ENCODE results near the gene SLC44A3. TPM values are rescaled to one million over a fixed set of nuclear protein-coding genes. Genes with fewer than 3 reads are reported as not detected.

Gene SLC44A3
- total RNA-seq, 4 donors from 2014 or later = 0.63 to 1.7 (median 0.83) TPM

DNA sequence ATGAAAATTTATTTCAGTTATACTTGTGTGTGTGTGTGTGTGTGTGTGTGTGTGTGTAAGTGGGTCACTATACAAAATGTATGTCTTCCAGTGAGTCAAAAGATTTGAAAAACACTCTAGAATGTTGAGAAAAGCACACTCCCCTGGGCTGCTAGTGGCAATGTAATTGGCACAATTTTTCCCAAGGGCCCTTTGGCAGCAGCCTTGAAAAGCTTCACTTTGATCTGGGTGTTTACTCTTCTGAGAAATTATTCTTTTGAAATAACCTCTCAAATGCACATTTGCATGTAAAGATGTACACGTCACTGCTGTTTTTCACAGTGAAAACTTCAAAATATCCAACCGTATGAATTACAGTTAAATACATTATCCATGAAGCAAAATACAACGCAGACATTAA is 22.1 kb upstream of the SLC44A3 start:
- 84% methylated on average over 3 of the region's 3 CpGs for WGBS
- no peak for DNase-seq (ENCODE audit: extremely low spot score)
- no peaks in the 10 kb centered on the region for H3K9me3 ChIP-seq
- no peak for TF ChIP-seq POLR2A (IDR thresholded peaks at IDR 0.05; ENCODE audit: low read depth)
- H3K4me1 ChIP-seq = peaks cover 28 to 38% (median 31%) of the 10 kb centered on the region in 4 donors
- no peaks in the 10 kb centered on the region for H3K36me3 ChIP-seq
- H3K27me3 ChIP-seq = no peaks in the 10 kb centered on the region
- no peak overlapping the region for H3K4me3 ChIP-seq
- H3K27ac ChIP-seq (replicated peaks in 1 of 4) = no peak overlapping the region
- intact Hi-C loops (cut with DNase I) = no loop called here

DNA sequence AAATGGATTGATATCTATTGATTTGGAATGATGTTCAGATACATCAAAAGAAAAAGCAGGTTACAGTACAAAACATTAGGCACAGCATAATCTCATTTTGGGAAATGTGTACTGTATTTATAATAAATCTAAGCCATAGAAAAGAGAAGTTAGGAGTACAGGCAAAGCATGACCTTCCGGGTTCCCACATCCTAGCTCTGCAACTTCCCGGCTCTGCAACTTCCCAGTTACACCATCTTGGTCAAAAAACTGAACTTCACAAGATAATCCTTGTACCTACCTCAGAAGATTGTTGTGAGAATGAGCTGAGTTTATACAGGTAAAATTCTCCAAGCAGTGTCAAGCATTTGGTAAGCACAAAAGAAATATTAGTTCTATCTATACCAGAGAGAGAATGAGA is 21.7 kb upstream of the SLC44A3 start:
- Histone ChIP-seq H3K27ac (replicated peaks in 1 of 4) (no peak overlapping the region), H3K4me1 (peaks cover 26 to 38% (median 31%) of the 10 kb centered on the region in 4 donors), H3K4me3 (no peak overlapping the region), H3K9me3 (no peaks in the 10 kb centered on the region), H3K27me3 (no peaks in the 10 kb centered on the region), H3K36me3 (no peaks in the 10 kb centered on the region)
- intact Hi-C loops (cut with DNase I) = no loop called here
- no peak for DNase-seq (ENCODE audit: extremely low spot score)
- WGBS = 74% methylated on average over 2 of the region's 2 CpGs
- TF ChIP-seq EP300 (IDR thresholded peaks at IDR 0.05) (no peak), POLR2AphosphoS5 (IDR thresholded peaks at IDR 0.05) (no peak)
- TF ChIP-seq, protein P1, sequence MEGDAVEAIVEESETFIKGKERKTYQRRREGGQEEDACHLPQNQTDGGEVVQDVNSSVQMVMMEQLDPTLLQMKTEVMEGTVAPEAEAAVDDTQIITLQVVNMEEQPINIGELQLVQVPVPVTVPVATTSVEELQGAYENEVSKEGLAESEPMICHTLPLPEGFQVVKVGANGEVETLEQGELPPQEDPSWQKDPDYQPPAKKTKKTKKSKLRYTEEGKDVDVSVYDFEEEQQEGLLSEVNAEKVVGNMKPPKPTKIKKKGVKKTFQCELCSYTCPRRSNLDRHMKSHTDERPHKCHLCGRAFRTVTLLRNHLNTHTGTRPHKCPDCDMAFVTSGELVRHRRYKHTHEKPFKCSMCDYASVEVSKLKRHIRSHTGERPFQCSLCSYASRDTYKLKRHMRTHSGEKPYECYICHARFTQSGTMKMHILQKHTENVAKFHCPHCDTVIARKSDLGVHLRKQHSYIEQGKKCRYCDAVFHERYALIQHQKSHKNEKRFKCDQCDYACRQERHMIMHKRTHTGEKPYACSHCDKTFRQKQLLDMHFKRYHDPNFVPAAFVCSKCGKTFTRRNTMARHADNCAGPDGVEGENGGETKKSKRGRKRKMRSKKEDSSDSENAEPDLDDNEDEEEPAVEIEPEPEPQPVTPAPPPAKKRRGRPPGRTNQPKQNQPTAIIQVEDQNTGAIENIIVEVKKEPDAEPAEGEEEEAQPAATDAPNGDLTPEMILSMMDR (IDR thresholded peaks at IDR 0.05) = no peak

DNA sequence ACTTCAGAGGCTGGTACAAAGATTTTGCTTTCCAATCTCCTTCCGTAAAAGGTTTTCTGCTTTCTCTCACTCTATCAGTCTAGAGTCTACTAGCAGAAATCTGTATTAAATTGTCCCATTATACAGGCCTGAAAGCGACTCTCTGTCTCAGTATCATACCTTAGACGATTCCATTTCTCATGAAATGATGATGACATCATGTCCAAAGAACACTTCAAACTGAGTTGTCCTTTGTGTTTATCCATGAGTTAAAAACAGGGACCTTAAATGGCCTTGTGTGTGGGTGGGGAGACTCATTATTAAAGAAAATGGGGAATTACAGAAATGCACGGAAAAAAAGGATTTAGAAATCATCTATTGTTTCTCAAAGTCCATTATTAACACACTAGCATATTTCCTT is 21.0 kb upstream of the SLC44A3 start:
- WGBS = 73% methylated on average over 4 of the region's 4 CpGs
- H3K9me3 ChIP-seq = no peaks in the 10 kb centered on the region
- H3K36me3 ChIP-seq = no peaks in the 10 kb centered on the region
- no peak for DNase-seq (ENCODE audit: extremely low spot score)
- no peak overlapping the region for H3K4me3 ChIP-seq
- TF ChIP-seq EP300 (IDR thresholded peaks at IDR 0.05) = no peak
- TF ChIP-seq POLR2A (IDR thresholded peaks at IDR 0.05; ENCODE audit: low read depth) = no peak
- TF ChIP-seq, protein P1 (IDR thresholded peaks at IDR 0.05) = no peak
- no peak for TF ChIP-seq POLR2AphosphoS5 (IDR thresholded peaks at IDR 0.05)
- intact Hi-C loops (cut with DNase I) = no loop called here
- H3K27me3 ChIP-seq = no peaks in the 10 kb centered on the region
- H3K27ac ChIP-seq (replicated peaks in 1 of 4) = no peak overlapping the region
- H3K4me1 ChIP-seq = peaks cover 25 to 40% (median 33%) of the 10 kb centered on the region in 4 donors

DNA sequence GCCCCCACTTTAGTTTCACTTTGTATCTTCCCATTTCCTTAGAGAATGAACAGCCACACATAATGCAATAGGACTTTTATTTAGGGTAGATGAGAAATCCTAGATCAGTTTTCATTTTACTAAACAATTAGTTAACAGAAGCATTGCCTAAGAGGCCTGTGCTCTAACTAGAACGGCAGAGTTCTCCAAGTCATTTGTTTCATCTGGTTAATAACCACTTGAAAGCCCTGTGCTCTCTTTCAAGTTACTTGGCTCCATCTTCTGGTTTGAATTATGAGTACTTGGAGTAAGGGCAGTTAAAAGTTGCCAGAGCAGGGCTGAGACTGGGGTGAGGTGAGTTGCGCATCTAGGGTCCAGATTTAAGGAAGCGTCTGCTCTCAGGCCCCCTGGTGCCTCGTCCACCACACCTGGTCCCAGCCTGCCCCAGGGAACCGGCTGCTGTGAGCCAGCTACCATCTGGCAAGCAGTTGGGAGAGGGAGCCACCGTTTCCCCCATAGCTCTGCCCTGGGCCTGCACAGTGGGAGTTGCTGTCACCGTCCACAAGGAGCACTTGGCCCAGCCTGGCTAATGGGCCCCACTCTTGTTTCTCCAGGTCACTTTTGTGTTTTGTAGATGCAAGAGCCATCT is 18.1 kb upstream of the SLC44A3 start:
- peaks cover 28 to 42% (median 39%) of the 10 kb centered on the region in 4 donors for H3K4me1 ChIP-seq

DNA sequence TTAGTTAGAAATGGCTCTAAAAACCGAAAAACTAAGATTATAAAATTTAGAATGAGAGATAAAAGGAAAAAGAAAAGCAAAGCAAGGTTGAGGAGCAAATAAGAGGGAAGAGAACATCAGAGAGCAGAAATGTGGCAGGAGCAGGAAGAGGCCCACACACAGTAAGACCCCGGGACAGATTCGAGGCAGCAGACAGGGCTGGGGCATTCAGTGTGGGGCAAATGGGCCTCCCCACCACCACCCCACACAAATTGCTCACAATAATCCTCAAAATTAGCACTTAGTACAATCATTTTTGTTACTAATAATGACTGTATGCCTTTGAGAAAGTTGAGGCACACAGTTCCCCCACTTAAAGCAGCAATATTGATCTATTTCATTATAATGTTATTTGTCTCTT is 17.1 kb upstream of the SLC44A3 start:
- H3K27ac ChIP-seq (replicated peaks in 1 of 4) = peak overlapping the region; percentile 56 to 77 (median 75)

More for the DNA sequence above, 18.1 kb upstream of the SLC44A3 start:
- Histone ChIP-seq H3K9me3 (no peaks in the 10 kb centered on the region), H3K27me3 (no peaks in the 10 kb centered on the region), H3K36me3 (no peaks in the 10 kb centered on the region), H3K4me3 (peak overlapping the region in 3 of 4 donors; percentile 25 to 35 (median 33)), H3K27ac (replicated peaks in 1 of 4) (peak overlapping the region; percentile 66 to 77 (median 75))
- intact Hi-C loops (cut with DNase I) = no loop called here
- no peak for TF ChIP-seq POLR2A (IDR thresholded peaks at IDR 0.05; ENCODE audit: low read depth)
- no peak for TF ChIP-seq EP300 (IDR thresholded peaks at IDR 0.05)
- peak in 1 of 2 donors; percentile 46 for TF ChIP-seq POLR2AphosphoS5 (IDR thresholded peaks at IDR 0.05)
- TF ChIP-seq, protein P1 (IDR thresholded peaks at IDR 0.05) = peak; percentile 54 to 69 (median 57)
- DNase-seq (ENCODE audit: extremely low spot score) = peak; percentile 87
- WGBS = 25% methylated on average over 7 of the region's 7 CpGs

More for the DNA sequence above, 17.1 kb upstream of the SLC44A3 start:
- 74% methylated on average over 3 of the region's 3 CpGs for WGBS
- no peaks in the 10 kb centered on the region for H3K27me3 ChIP-seq
- no peaks in the 10 kb centered on the region for H3K36me3 ChIP-seq
- intact Hi-C loops (cut with DNase I) = no loop called here
- no peak for TF ChIP-seq EP300 (IDR thresholded peaks at IDR 0.05)
- TF ChIP-seq POLR2A (IDR thresholded peaks at IDR 0.05; ENCODE audit: low read depth) = no peak
- TF ChIP-seq, protein P1 (IDR thresholded peaks at IDR 0.05) = no peak
- TF ChIP-seq POLR2AphosphoS5 (IDR thresholded peaks at IDR 0.05) = no peak
- DNase-seq (ENCODE audit: extremely low spot score) = no peak
- H3K4me3 ChIP-seq = no peak overlapping the region
- H3K4me1 ChIP-seq = peaks cover 28 to 42% (median 39%) of the 10 kb centered on the region in 4 donors
- H3K9me3 ChIP-seq = no peaks in the 10 kb centered on the region
